B cell (primary cell): ENCODE measurements around the gene HDAC9. TPM values are rescaled to one million over a fixed set of nuclear protein-coding genes. Genes with fewer than 3 reads are reported as not detected.

Source experiments
- ATAC-seq: fragments of 200-7000 bp; cut with Tn5 transposase; one replicate; pipeline ENCODE4 v1.10.0; 2021; ENCODE audit warnings: low read depth, mild to moderate bottlenecking, moderate number of reproducible peaks, moderate library complexity
- CTCF ChIA-PET: fragments of 350-600 bp; sonication (Branson Sonifier 250); formaldehyde crosslinking; loops from one replicate; lab custom pipeline; 2021; ENCODE audit warnings: antibody characterized with exemption, inconsistent platforms; lab: Charles Lee
- POLR2A ChIA-PET: fragments of 350-600 bp; sonication (Branson Sonifier 250); formaldehyde crosslinking; loops from one replicate; lab custom pipeline; 2021; ENCODE audit warnings: antibody characterized with exemption; lab: Charles Lee
- DNase-seq: peaks from one replicate; pipeline ENCODE4 v3.0.0; 2013
- H2AFZ ChIP-seq: 2 replicates; pipeline ENCODE4 v1.6.1; 2012; ENCODE audit warnings: mild to moderate bottlenecking, low read depth, low read length; ENCODE audit not compliant: insufficient read depth, poor library complexity, severe bottlenecking
- H3K27ac ChIP-seq, 2 donors: 1 replicate in 1 of 2; 2 replicates in 1 of 2; pipeline ENCODE4 v1.5.1; 2012 to 2013; ENCODE audit warnings: low read length in 2 of 2, mild to moderate bottlenecking in 2 of 2, moderate library complexity in 1 of 2
- H3K27me3 ChIP-seq, 4 experiments: fragments of 200-600 bp in 1 of 4; sonication (generic) in 1 of 4; replicated peaks in 1 of 4; 1 replicate in 2 of 4; 2 replicates in 2 of 4; pipeline versions ENCODE4 v1.6.1 to v1.7.0; 2013 to 2016; ENCODE audit warnings: low read length in 3 of 4, mild to moderate bottlenecking in 2 of 4, mixed read lengths in 1 of 4, moderate library complexity in 1 of 4; ENCODE audit not compliant: insufficient read depth in 4 of 4, control insufficient read depth in 3 of 4; ENCODE audit errors: control extremely low read depth in 1 of 4
- H3K36me3 ChIP-seq, 2 experiments: replicated peaks in 1 of 2; 1 replicate in 1 of 2; 2 replicates in 1 of 2; pipeline versions ENCODE4 v1.6.1 to v1.7.1; 2013; ENCODE audit warnings: low read length in 1 of 2; ENCODE audit not compliant: insufficient read depth in 2 of 2, control insufficient read depth in 1 of 2; ENCODE audit errors: control extremely low read depth in 1 of 2, extremely low read depth in 1 of 2
- H3K4me1 ChIP-seq, 2 donors: fragments of 200-600 bp in 1 of 2; sonication (generic) in 1 of 2; 1 replicate in 1 of 2; 2 replicates in 1 of 2; pipeline versions ENCODE4 v1.5.1 to v1.6.1; 2013 to 2017; ENCODE audit warnings: low read length in 2 of 2; ENCODE audit not compliant: control insufficient read depth in 2 of 2, insufficient read depth in 2 of 2
- H3K4me2 ChIP-seq: replicated peaks from 2 replicates; pipeline ENCODE3; 2012; ENCODE audit warnings: mild to moderate bottlenecking, low read depth, low read length; ENCODE audit not compliant: poor library complexity, severe bottlenecking
- H3K4me3 ChIP-seq, 5 experiments: fragments of 200-600 bp in 1 of 5; sonication (generic) in 1 of 5; 1 replicate in 3 of 5; 2 replicates in 2 of 5; pipeline versions ENCODE4 v1.5.1 to v1.7.0; 2011 to 2016; ENCODE audit warnings: low read length in 4 of 5, mild to moderate bottlenecking in 4 of 5, low read depth in 2 of 5, control low read depth in 1 of 5, moderate library complexity in 1 of 5; ENCODE audit not compliant: insufficient read depth in 1 of 5; ENCODE audit errors: control extremely low read depth in 1 of 5, extremely low read depth in 1 of 5
- H3K79me2 ChIP-seq: fragments of 200-600 bp; sonication (generic); one replicate; pipeline ENCODE4 v1.6.0; 2016; ENCODE audit warnings: low read length; ENCODE audit not compliant: control insufficient read depth, insufficient read depth
- H3K9ac ChIP-seq: fragments of 200-600 bp; sonication (generic); 2 replicates; pipeline ENCODE4 v1.6.1; 2017; ENCODE audit warnings: mild to moderate bottlenecking, low read length, moderate library complexity
- H3K9me3 ChIP-seq, 3 donors: one replicate each; pipeline versions ENCODE4 v1.6.1 to v1.7.1; 2013; ENCODE audit warnings: low read length in 2 of 3; ENCODE audit not compliant: control insufficient read depth in 2 of 3, insufficient read depth in 1 of 3; ENCODE audit errors: control extremely low read depth in 1 of 3
- H4K20me1 ChIP-seq: 2 replicates; pipeline ENCODE4 v1.6.0; 2012; ENCODE audit warnings: mild to moderate bottlenecking, low read length; ENCODE audit not compliant: insufficient read depth, control insufficient read depth, poor library complexity, severe bottlenecking
- H3K27ac Mint-ChIP-seq: one replicate; pipeline ENCODE4 v1.8.0; 2021; ENCODE audit warnings: mixed read lengths
- H3K27me3 Mint-ChIP-seq: one replicate; pipeline ENCODE4 v1.8.0; 2021; ENCODE audit warnings: mixed read lengths
- H3K4me1 Mint-ChIP-seq: one replicate; pipeline ENCODE4 v1.8.0; 2021; ENCODE audit warnings: mixed read lengths
- H3K4me3 Mint-ChIP-seq: one replicate; pipeline ENCODE4 v1.8.0; 2021; ENCODE audit warnings: mixed read lengths
- H3K9me3 Mint-ChIP-seq: one replicate; pipeline ENCODE4 v1.8.0; 2022; ENCODE audit warnings: mixed read lengths; ENCODE audit not compliant: insufficient read depth
- CTCF ChIP-seq: fragments of 200-600 bp; IDR thresholded peaks from one replicate; pipeline ENCODE4 v1.8.0; 2022; ENCODE audit warnings: antibody characterized with exemption, mild to moderate bottlenecking
- EZH2 ChIP-seq: IDR thresholded peaks from 2 replicates; pipeline ENCODE4 v1.6.1; 2012; ENCODE audit warnings: borderline replicate concordance, low read depth, mild to moderate bottlenecking, moderate library complexity, low read length; ENCODE audit not compliant: insufficient read depth, poor library complexity, severe bottlenecking
- WGBS: methylation state at CpG from one replicate; pipeline ENCODE4 v1.1.5; 2013; ENCODE audit warnings: missing lambda C conversion rate; ENCODE audit not compliant: insufficient coverage; 5-methylcytosine and 5-hydroxymethylcytosine counted together
- intact Hi-C: fragments of 100-400 bp; cut with micrococcal nuclease; formaldehyde crosslinking; loops from one replicate; pipeline ENCODE4 v1.10.0; 2022
- polyA plus RNA-seq: library from polyadenylated mRNA; depleted of rRNA; stranded (reverse); fragments of >200 nt; gene quantifications from 2 replicates; pipeline ENCODE4 v1.2.3, GENCODE V29; 2012
- total RNA-seq, 2 donors: library from RNA; stranded (reverse); fragments of 120-200 nt in 1 of 2; gene quantifications; 1 replicate in 1 of 2; 2 replicates in 1 of 2; pipeline versions ENCODE4 v1.2.3 to v1.2.4, GENCODE V29; 2013 to 2022

The HDAC9 gene
- total and polyA plus RNA-seq, 2 donors (not counting 1 experiment from before 2014, with no cell fraction given) = 49.1 to 64.8 TPM

GRCh38 chr7:18503126-18503866 lies 7.7 kb downstream of the HDAC9 start:
- peak overlapping the region; percentile 79 for H3K27ac Mint-ChIP-seq
- CTCF ChIA-PET = interaction anchor here (1.0 to 1.8 kb wide), 5 partner anchors 17 to 150 kb away, joined by 3 to 7 read pairs (median 4); no protein-coding TSS in a partner anchor

More at GRCh38 chr7:18503126-18503866, 7.7 kb downstream of the HDAC9 start:
- POLR2A ChIA-PET = no interaction called here
- DNase-seq (peak; percentile 61), ATAC-seq (no peak)
- Histone ChIP-seq H3K9ac (no peak overlapping the region), H3K4me3 (peak overlapping the region in 1 of 5 experiments; percentile 24), H3K4me1 (peaks cover 68 to 84% of the 10 kb centered on the region in 2 donors), H3K27ac (peak overlapping the region; percentile 42 to 83), H3K79me2 (peaks cover 96% of the 10 kb centered on the region), H3K9me3 (no peaks in the 10 kb centered on the region), H4K20me1 (no peaks in the 10 kb centered on the region), H3K27me3 (no peaks in the 10 kb centered on the region), H2AFZ (no peak overlapping the region), H3K36me3 (peaks cover 4 to 5% of the 10 kb centered on the region in 2 experiments), H3K4me2 (peak overlapping the region; percentile 49)
- H3K9me3 Mint-ChIP-seq = no peaks in the 10 kb centered on the region
- no peaks in the 10 kb centered on the region for H3K27me3 Mint-ChIP-seq
- WGBS = no CpG with 5 or more reads among the region's 4 CpGs
- H3K4me3 Mint-ChIP-seq = peak overlapping the region; percentile 62
- H3K4me1 Mint-ChIP-seq = peaks cover 82% of the 10 kb centered on the region
- intact Hi-C loops = loop anchor here (2.0 to 10.0 kb wide), 2 partner anchors 28 to 1748 kb away; partner anchors contain the start of gene TSPAN13
- TF ChIP-seq CTCF = no peak
- TF ChIP-seq EZH2 = no peak
